ENCODE results near the gene GPR176.

The GPR176 gene

GRCh38 chr15:39851500-39852092, 68.5 kb downstream of the GPR176 start:
- H3K27ac Mint-ChIP-seq: no peak overlapping the region
- peaks cover 24% of the 10 kb centered on the region for H3K27me3 Mint-ChIP-seq
- no peaks in the 10 kb centered on the region for H3K4me1 Mint-ChIP-seq
- no peaks in the 10 kb centered on the region for H3K36me3 Mint-ChIP-seq
- H3K4me3 Mint-ChIP-seq: no peak overlapping the region
- H3K9me3 Mint-ChIP-seq: no peaks in the 10 kb centered on the region
- no peak for DNase-seq
- CTCF ChIA-PET: no interaction called here

GRCh38 chr15:39850436-39850835, 69.6 kb downstream of the GPR176 start:
- H3K9me3 Mint-ChIP-seq: no peaks in the 10 kb centered on the region
- peaks cover 21% of the 10 kb centered on the region for H3K27me3 Mint-ChIP-seq
- H3K27ac Mint-ChIP-seq: no peak overlapping the region
- H3K4me1 Mint-ChIP-seq: no peaks in the 10 kb centered on the region
- no peak overlapping the region for H3K4me3 Mint-ChIP-seq
- CTCF ChIA-PET: no interaction called here
- no peaks in the 10 kb centered on the region for H3K36me3 Mint-ChIP-seq
- DNase-seq: no peak

- H3K27me3 Mint-ChIP-seq: peaks cover 9% of the 10 kb centered on the region
- CTCF ChIA-PET: no interaction called here
- H3K9me3 Mint-ChIP-seq: no peaks in the 10 kb centered on the region
These were observed 74.0 kb downstream of the GPR176 start for GRCh38 chr15:39846108-39846507.

GRCh38 chr15:39845582-39845981, 74.5 kb downstream of the GPR176 start:
- H3K27me3 Mint-ChIP-seq: peaks cover 9% of the 10 kb centered on the region
- CTCF ChIA-PET: no interaction called here
- no peak overlapping the region for H3K4me3 Mint-ChIP-seq
- no peaks in the 10 kb centered on the region for H3K4me1 Mint-ChIP-seq
- H3K36me3 Mint-ChIP-seq: no peaks in the 10 kb centered on the region
- H3K9me3 Mint-ChIP-seq: no peaks in the 10 kb centered on the region
- H3K27ac Mint-ChIP-seq: no peak overlapping the region
- DNase-seq: no peak

More at GRCh38 chr15:39846108-39846507, 74.0 kb downstream of the GPR176 start:
- Mint-ChIP-seq H3K4me1 (no peaks in the 10 kb centered on the region), H3K4me3 (no peak overlapping the region), H3K27ac (no peak overlapping the region), H3K36me3 (no peaks in the 10 kb centered on the region)
- DNase-seq: no peak

DNA sequence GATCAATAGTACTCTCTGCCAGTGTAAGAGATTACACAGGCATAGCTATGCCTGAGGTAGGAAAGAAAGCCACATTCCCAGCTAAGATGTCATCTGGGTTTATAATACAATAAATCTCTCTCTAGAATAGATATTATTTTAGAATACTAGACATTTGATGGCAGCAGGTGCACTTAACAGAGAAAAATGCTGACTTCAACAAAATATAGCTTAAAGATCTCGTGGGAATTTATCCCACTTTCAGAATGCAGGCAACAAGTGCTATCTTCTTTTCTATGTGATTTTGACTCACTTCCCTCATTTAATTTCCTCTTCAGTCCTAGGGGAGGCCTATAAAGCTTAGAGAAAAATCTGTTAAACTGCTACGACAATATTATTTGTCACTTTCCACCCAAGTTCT, 76.5 kb downstream of the GPR176 start:
- CTCF ChIA-PET: no interaction called here
- no peaks in the 10 kb centered on the region for H3K9me3 Mint-ChIP-seq
- H3K4me3 Mint-ChIP-seq: no peak overlapping the region

GRCh38 chr15:39837454-39837853, 82.6 kb downstream of the GPR176 start:
- CTCF ChIA-PET: no interaction called here
- Mint-ChIP-seq H3K36me3 (no peaks in the 10 kb centered on the region), H3K4me3 (no peak overlapping the region), H3K9me3 (no peaks in the 10 kb centered on the region), H3K27me3 (peaks cover 11% of the 10 kb centered on the region), H3K27ac (no peak overlapping the region), H3K4me1 (no peaks in the 10 kb centered on the region)
- no peak for DNase-seq

More for the DNA sequence above, 76.5 kb downstream of the GPR176 start:
- Mint-ChIP-seq H3K4me1 (no peaks in the 10 kb centered on the region), H3K27ac (no peak overlapping the region), H3K27me3 (peaks cover 11% of the 10 kb centered on the region), H3K36me3 (no peaks in the 10 kb centered on the region)
- no peak for DNase-seq

DNA sequence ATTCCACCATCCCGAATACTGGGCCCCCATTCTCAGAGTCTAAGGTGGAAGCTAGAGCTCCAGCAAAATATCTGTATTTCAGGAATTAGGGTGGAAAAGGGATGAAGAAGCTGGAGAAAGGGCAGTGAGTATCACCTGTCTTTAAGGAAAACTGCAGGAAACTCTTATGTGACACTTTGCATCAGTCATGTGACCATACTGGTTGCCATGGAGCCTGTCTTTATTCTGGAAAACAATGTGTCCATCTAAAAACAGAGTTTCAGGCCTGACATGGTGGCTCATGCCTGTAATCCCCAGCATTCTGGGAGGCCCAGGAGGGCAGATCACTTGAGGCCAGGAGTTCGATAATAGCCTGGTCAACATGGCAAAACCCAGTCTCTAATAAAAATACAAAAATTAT, 84.5 kb downstream of the GPR176 start:
- Mint-ChIP-seq H3K9me3 (no peaks in the 10 kb centered on the region), H3K4me3 (no peak overlapping the region), H3K36me3 (no peaks in the 10 kb centered on the region), H3K4me1 (no peaks in the 10 kb centered on the region), H3K27me3 (peaks cover 21% of the 10 kb centered on the region), H3K27ac (no peak overlapping the region)
- CTCF ChIA-PET: no interaction called here
- no peak for DNase-seq

- H3K36me3 Mint-ChIP-seq: no peaks in the 10 kb centered on the region
- peaks cover 30% of the 10 kb centered on the region for H3K27me3 Mint-ChIP-seq
- no peak overlapping the region for H3K27ac Mint-ChIP-seq
- DNase-seq: no peak
- H3K4me1 Mint-ChIP-seq: no peaks in the 10 kb centered on the region
- H3K9me3 Mint-ChIP-seq: no peaks in the 10 kb centered on the region
- CTCF ChIA-PET: no interaction called here
- H3K4me3 Mint-ChIP-seq: no peak overlapping the region
These were observed 85.8 kb downstream of the GPR176 start for GRCh38 chr15:39834256-39834655.

DNA sequence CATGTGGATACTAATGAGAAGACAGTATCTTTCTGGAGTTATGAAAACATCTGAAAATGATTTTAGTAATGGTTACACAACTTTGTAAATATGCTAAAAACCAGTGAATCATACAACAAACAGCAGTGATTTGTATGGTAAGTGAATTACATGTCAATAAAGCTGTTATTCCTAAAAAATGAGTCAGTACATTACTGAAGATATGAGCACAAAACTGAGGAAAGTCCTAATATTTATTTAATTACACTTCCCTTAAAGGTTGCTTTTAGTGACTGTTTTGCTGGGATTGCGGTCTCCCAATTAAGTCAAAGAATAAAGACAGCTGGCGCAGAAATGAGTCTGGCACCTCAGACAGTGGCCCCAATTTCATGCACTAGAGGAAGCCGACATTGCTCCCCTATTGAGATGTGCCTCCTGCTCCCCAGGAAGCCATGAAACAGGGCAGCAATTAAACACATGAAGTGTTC, 86.5 kb downstream of the GPR176 start:
- Mint-ChIP-seq H3K9me3 (no peaks in the 10 kb centered on the region), H3K36me3 (no peaks in the 10 kb centered on the region), H3K4me1 (no peaks in the 10 kb centered on the region), H3K27ac (no peak overlapping the region), H3K4me3 (no peak overlapping the region), H3K27me3 (peaks cover 29% of the 10 kb centered on the region)
- CTCF ChIA-PET: no interaction called here
- no peak for DNase-seq

- no peak for DNase-seq
- H3K36me3 Mint-ChIP-seq: no peaks in the 10 kb centered on the region
- H3K4me1 Mint-ChIP-seq: no peaks in the 10 kb centered on the region
- H3K27me3 Mint-ChIP-seq: peaks cover 39% of the 10 kb centered on the region
- no peak overlapping the region for H3K4me3 Mint-ChIP-seq
- H3K27ac Mint-ChIP-seq: no peak overlapping the region
- CTCF ChIA-PET: interaction anchor here (1.9 kb wide), 1 partner anchor 11 kb away, joined by 5 read pairs; no protein-coding TSS in a partner anchor
- no peaks in the 10 kb centered on the region for H3K9me3 Mint-ChIP-seq
These were observed 89.9 kb downstream of the GPR176 start for GRCh38 chr15:39830166-39830565.

DNA sequence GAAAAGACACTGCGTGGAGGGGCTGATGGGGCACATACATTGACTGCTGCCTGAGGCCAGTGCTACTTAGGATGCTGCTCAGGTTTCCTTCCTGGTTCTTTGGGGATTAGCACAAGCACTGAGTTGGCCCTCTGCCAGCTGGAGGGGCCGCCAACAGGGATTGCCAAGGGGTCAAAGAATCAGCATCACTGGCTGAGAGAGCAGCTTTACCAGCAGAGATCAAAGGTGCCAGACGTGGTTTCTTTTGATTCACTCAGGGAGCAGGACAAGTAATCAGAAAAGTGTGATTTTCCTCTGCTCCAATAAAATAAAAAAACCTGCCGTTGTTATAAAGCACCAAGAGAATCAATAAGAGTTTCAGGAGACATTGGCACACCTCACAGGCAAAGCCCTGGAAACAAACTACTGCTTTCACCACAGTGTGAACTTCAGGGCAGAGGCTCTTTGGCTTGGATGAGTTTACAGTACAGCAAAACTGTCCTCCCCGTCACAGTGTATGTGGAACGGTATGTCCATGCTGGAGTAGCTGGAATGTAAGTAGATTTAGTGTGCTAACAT, 91.6 kb downstream of the GPR176 start:
- no peak overlapping the region for H3K4me3 Mint-ChIP-seq
- CTCF ChIA-PET: interaction anchor here (1.9 kb wide), 1 partner anchor 9 kb away, joined by 5 read pairs; no protein-coding TSS in a partner anchor
- no peaks in the 10 kb centered on the region for H3K4me1 Mint-ChIP-seq
- no peak for DNase-seq
- H3K27me3 Mint-ChIP-seq: peaks cover 46% of the 10 kb centered on the region
- no peaks in the 10 kb centered on the region for H3K36me3 Mint-ChIP-seq
- no peak overlapping the region for H3K27ac Mint-ChIP-seq
- no peaks in the 10 kb centered on the region for H3K9me3 Mint-ChIP-seq

- H3K4me1 Mint-ChIP-seq: no peaks in the 10 kb centered on the region
- no peak overlapping the region for H3K27ac Mint-ChIP-seq
- CTCF ChIA-PET: no interaction called here
- peaks cover 47% of the 10 kb centered on the region for H3K27me3 Mint-ChIP-seq
- H3K9me3 Mint-ChIP-seq: no peaks in the 10 kb centered on the region
- DNase-seq: no peak
- H3K4me3 Mint-ChIP-seq: no peak overlapping the region
- H3K36me3 Mint-ChIP-seq: no peaks in the 10 kb centered on the region
These were observed 93.1 kb downstream of the GPR176 start for GRCh38 chr15:39826975-39827374.

GRCh38 chr15:39823634-39824033, 96.4 kb downstream of the GPR176 start:
- H3K36me3 Mint-ChIP-seq: no peaks in the 10 kb centered on the region

DNA sequence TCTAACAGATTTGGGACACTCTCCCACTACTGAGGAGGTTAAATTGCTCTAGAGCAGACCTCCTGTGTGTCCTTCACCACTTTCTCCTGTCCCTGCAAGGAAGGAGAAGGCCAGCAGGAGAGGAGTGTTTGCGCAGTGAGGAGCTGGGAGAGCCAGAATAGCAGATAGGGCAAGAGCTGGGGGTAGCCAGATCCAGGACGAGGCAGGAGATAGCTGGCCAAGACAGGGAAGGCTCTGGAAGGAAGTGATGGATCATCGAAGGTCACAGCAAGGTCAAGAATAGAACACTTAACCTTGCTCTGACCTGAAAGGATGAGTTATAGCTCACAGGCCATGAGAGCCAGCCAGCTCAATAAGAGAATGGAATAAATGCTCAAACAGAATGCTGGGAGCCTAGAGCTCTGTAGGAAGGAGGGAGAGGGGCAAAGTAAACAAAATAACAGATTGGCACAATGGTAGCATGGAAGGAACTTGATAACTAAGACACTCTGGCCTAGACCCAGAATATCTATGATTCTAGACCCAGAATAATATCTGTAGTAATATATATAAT, 99.9 kb downstream of the GPR176 start:
- no peaks in the 10 kb centered on the region for H3K36me3 Mint-ChIP-seq
- CTCF ChIA-PET: interaction anchor here (2.5 kb wide), 1 partner anchor 9 kb away, joined by 5 read pairs; no protein-coding TSS in a partner anchor

More at GRCh38 chr15:39823634-39824033, 96.4 kb downstream of the GPR176 start:
- H3K4me3 Mint-ChIP-seq: no peak overlapping the region
- DNase-seq: no peak
- no peaks in the 10 kb centered on the region for H3K4me1 Mint-ChIP-seq
- H3K27me3 Mint-ChIP-seq: peaks cover 23% of the 10 kb centered on the region
- no peak overlapping the region for H3K27ac Mint-ChIP-seq
- H3K9me3 Mint-ChIP-seq: no peaks in the 10 kb centered on the region
- CTCF ChIA-PET: no interaction called here

GRCh38 chr15:39819533-39819932, 100.5 kb downstream of the GPR176 start:
- Mint-ChIP-seq H3K4me1 (no peaks in the 10 kb centered on the region), H3K4me3 (no peak overlapping the region), H3K27me3 (peaks cover 18% of the 10 kb centered on the region), H3K9me3 (no peaks in the 10 kb centered on the region), H3K36me3 (no peaks in the 10 kb centered on the region), H3K27ac (no peak overlapping the region)
- CTCF ChIA-PET: interaction anchor here (2.5 kb wide), 1 partner anchor 10 kb away, joined by 5 read pairs; no protein-coding TSS in a partner anchor
- DNase-seq: no peak

More for the DNA sequence above, 99.9 kb downstream of the GPR176 start:
- Mint-ChIP-seq H3K27ac (no peak overlapping the region), H3K9me3 (no peaks in the 10 kb centered on the region), H3K27me3 (peaks cover 17% of the 10 kb centered on the region), H3K4me1 (no peaks in the 10 kb centered on the region), H3K4me3 (no peak overlapping the region)
- DNase-seq: no peak

Data from activated naive CD4-positive, alpha-beta T cell treated with anti-CD3 and anti-CD28 coated beads, Interleukin-2, amount 10 ng/mL, durations not matched to agents 7 days and 5 days (primary cell).